Measurements from ENCODE around the gene PKD1L1. TPM values are rescaled to one million over a fixed set of nuclear protein-coding genes. Genes with fewer than 3 reads are reported as not detected.
A peak's percentile ranks its signal among the peaks of the same experiment; 100 is the strongest.

PKD1L1 gene
- total RNA-seq, 1 donor = under 0.01 TPM

- no peak for DNase-seq (ENCODE audit: low read depth in 2 of 3, low spot score in 2 of 3)
These were observed 35.9 kb downstream of the PKD1L1 start for GRCh38 chr7:47912332-47912731.

- DNase-seq (ENCODE audit: low read depth in 2 of 3, low spot score in 2 of 3) = no peak
These were observed 39.5 kb downstream of the PKD1L1 start for GRCh38 chr7:47908720-47909119.

- no peak for DNase-seq (ENCODE audit: low read depth in 2 of 3, low spot score in 2 of 3)
These were observed 40.2 kb downstream of the PKD1L1 start for GRCh38 chr7:47907981-47908616.

DNA sequence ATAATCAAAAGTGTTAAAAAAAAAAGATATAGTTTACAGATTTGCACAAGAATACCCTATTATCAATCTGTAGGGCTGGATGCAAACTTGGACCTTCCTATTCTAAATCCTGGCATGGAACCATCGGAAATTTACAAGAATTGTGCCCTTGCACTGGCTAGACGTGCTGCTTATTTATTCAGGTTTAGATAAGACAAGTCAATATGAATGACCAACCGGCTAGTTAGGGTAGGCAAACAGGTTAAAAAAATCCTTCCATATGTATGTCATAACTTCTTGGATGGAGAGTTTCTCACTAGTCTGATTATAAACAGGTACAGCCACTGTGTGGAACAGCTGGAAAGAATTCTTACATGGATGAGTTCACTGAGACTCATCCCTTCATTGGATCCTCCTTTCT is 41.4 kb downstream of the PKD1L1 start:
- DNase-seq (ENCODE audit: low read depth in 2 of 3, low spot score in 2 of 3) = no peak

- no peak for DNase-seq (ENCODE audit: low read depth in 2 of 3, low spot score in 2 of 3)
These were observed 43.0 kb downstream of the PKD1L1 start for GRCh38 chr7:47905076-47905920.

GRCh38 chr7:47902013-47902412 is 46.3 kb downstream of the PKD1L1 start:
- DNase-seq (ENCODE audit: low read depth in 2 of 3, low spot score in 2 of 3) = no peak

- no peak for DNase-seq (ENCODE audit: low read depth in 2 of 3, low spot score in 2 of 3)
These were observed 46.7 kb downstream of the PKD1L1 start for GRCh38 chr7:47901542-47901941.

DNA sequence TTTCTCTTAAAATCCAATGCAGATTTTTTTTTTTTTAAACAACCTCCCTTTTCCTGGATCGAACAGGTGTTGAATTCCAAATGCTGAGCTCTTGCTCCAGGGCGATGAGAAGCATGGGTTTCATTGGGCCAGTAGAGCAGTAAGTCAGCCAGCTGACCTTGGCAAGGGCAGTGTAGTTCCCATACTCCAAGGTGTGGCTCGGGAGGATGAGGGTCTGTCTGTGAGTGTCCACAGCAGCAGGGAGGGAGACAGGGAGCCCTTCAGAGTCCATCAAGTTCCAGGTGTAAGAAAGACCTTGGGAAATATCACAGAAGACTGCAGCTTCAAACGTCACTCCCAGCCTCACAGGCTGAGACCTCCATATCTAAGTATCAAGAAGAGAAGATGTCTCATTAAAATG is 50.4 kb downstream of the PKD1L1 start:
- DNase-seq (ENCODE audit: low read depth in 2 of 3, low spot score in 2 of 3) = no peak

DNA sequence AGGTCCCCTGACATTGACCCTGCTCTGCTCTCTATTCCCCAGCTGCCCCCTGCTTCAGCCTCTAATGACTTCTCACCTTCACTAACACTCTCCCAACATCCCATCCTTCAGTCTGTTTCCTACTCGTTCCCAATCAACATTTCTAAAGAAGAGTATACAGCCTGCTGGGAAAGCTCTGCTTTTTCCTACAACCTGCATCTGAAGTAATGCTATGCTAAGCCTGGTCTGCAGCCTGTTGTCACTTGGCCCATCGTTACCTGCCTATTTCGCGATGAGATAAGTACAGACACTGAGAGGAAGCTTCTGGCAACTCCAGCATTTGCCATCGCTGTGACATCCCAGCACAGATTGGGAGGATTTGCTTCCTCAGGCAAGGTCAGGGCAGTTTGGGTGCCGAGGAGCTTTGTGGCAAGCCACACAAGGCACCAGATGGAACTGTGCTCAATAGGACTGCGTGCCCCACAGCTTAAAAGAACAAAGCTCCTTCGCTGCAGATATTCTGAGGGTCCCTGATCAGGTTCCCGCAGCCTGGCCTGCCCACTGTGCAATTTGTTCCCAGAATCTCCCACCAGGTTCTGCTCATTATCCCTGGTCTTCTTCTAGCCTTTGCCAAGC is 51.4 kb downstream of the PKD1L1 start:
- no peak for DNase-seq (ENCODE audit: low read depth in 2 of 3, low spot score in 2 of 3)

GRCh38 chr7:47895026-47895425 is 53.2 kb downstream of the PKD1L1 start:
- peak in 1 of 3 donors; percentile 0 for DNase-seq (ENCODE audit: low read depth in 2 of 3, low spot score in 2 of 3)

- no peak for DNase-seq (ENCODE audit: low read depth in 2 of 3, low spot score in 2 of 3)
These were observed 54.4 kb downstream of the PKD1L1 start for GRCh38 chr7:47893721-47894365.

- peak in 1 of 3 donors; percentile 2 for DNase-seq (ENCODE audit: low read depth in 2 of 3, low spot score in 2 of 3)
These were observed 55.0 kb downstream of the PKD1L1 start for GRCh38 chr7:47893238-47893637.

- no peak for DNase-seq (ENCODE audit: low read depth in 2 of 3, low spot score in 2 of 3)
These were observed 57.7 kb downstream of the PKD1L1 start for GRCh38 chr7:47890606-47891005.

DNA sequence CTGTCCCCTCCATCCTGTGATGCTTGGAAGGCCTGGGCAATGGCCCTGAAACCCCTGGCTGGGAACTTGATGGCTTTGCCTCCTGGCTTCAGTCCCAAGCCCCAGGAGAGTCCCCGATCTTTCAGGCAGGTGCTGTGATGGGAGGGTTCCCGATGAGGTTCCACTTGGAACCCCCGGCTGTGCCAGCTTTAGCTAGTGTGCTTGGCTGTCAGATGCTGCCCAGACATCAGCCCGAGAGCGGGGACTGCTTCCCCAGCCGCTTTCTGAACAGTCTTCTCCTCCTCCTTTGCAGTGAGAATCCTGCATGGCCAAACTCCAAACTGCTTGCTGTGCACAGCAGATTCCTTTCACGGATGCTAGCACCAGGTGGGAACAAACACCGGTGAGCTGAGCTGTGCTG is 58.1 kb downstream of the PKD1L1 start:
- no peak for DNase-seq (ENCODE audit: low read depth in 2 of 3, low spot score in 2 of 3)

GRCh38 chr7:47889723-47890122 is 58.5 kb downstream of the PKD1L1 start:
- no peak for DNase-seq (ENCODE audit: low read depth in 2 of 3, low spot score in 2 of 3)

GRCh38 chr7:47888371-47889265 is 59.6 kb downstream of the PKD1L1 start:
- no peak for DNase-seq (ENCODE audit: low read depth in 2 of 3, low spot score in 2 of 3)

GRCh38 chr7:47887016-47887640 is 61.1 kb downstream of the PKD1L1 start:
- no peak for DNase-seq (ENCODE audit: low read depth in 2 of 3, low spot score in 2 of 3)

GRCh38 chr7:47885987-47886811 is 62.1 kb downstream of the PKD1L1 start:
- no peak for DNase-seq (ENCODE audit: low read depth in 2 of 3, low spot score in 2 of 3)
